ENCODE data around the gene GCN1. TPM values are rescaled to one million over a fixed set of nuclear protein-coding genes. Genes with fewer than 3 reads are reported as not detected.
A peak's percentile ranks its signal among the peaks of the same experiment; 100 is the strongest.

GCN1 gene
- total and polyA plus RNA-seq, 2 donors (not counting 3 experiments of a cell fraction or from before 2014, with no cell fraction given), result 30.1 to 101 TPM

GRCh38 chr12:120116441-120116791 lies 78.1 kb downstream of the GCN1 start, which contains the start of gene RAB35:
Gene RAB35 (minus strand): TSS chr12:120116753. CDS start chr12:120116650, 103 bp downstream.
- no peaks in the 10 kb centered on the region for H3K36me3 ChIP-seq (ENCODE audit: control insufficient read depth in 2 of 2, extremely low read depth in 1 of 2, insufficient read depth in 2 of 2, low read length in 2 of 2)
- no peaks in the 10 kb centered on the region for H3K9me1 ChIP-seq (replicated peaks; ENCODE audit: control insufficient read depth, extremely low read depth, insufficient read depth, low read length)
- TF ChIP-seq CTCF (IDR thresholded peaks at IDR 0.05; ENCODE audit: extremely low read depth in 1 of 2, insufficient read depth in 1 of 2, low read depth in 1 of 2, low read length in 2 of 2), result no peak
- no peak for TF ChIP-seq JUN (IDR thresholded peaks at IDR 0.05; ENCODE audit: borderline replicate concordance, insufficient read depth, insufficient read length, low read depth)
- TF ChIP-seq EZH2 (IDR thresholded peaks at IDR 0.05; ENCODE audit: borderline replicate concordance, low read depth, low read length, severe bottlenecking), result no peak
- TF ChIP-seq POLR2AphosphoS5 (IDR thresholded peaks at IDR 0.05; ENCODE audit: insufficient read depth, low read depth, low read length), result no peak
- TF ChIP-seq POLR2A (IDR thresholded peaks at IDR 0.05; ENCODE audit: low read depth, low read length), result no peak
- no peak for TF ChIP-seq MYC (IDR thresholded peaks at IDR 0.05; ENCODE audit: low read depth, low read length)
- TF ChIP-seq GATA2 (IDR thresholded peaks at IDR 0.05; ENCODE audit: insufficient read depth, insufficient read length, low read depth, low read length), result no peak
- no peak for TF ChIP-seq FOS (IDR thresholded peaks at IDR 0.05; ENCODE audit: borderline replicate concordance, insufficient read depth, low read length)
- TF ChIP-seq MAX (IDR thresholded peaks at IDR 0.05; ENCODE audit: insufficient read depth, insufficient read length), result no peak
- H3K4me2 ChIP-seq (ENCODE audit: insufficient read depth, low read length), result peak within 1 kb of the TSS; percentile 60
- FAIRE-seq, result peak; percentile 77
- H2AFZ ChIP-seq (ENCODE audit: low read depth, low read length), result peak within 1 kb of the TSS; percentile 18
- BruUV-seq (replicated peaks), result no TSS peak
- H3K9ac ChIP-seq (replicated peaks; ENCODE audit: extremely low read depth, insufficient read depth, low read length), result peak within 1 kb of the TSS; percentile 79
- peaks cover 50% of the 10 kb centered on the region for H3K79me2 ChIP-seq (ENCODE audit: control insufficient read depth, insufficient read depth, low read length)
- H3K27ac ChIP-seq (ENCODE audit: insufficient read depth, low read depth, low read length), result peak within 1 kb of the TSS; percentile 48
- H3K9me3 ChIP-seq (replicated peaks; ENCODE audit: control insufficient read depth, insufficient read depth, low read length), result no peaks in the 10 kb centered on the region
- DNase-seq (ENCODE audit: low read depth, low spot score), result no peak
- H3K4me1 ChIP-seq (ENCODE audit: control insufficient read depth, extremely low read depth, insufficient read depth, low read length), result peaks cover 29% of the 10 kb centered on the region
- ChIA-PET CTCF (interaction anchor here (1.6 to 3.8 kb wide), 3 partner anchors 11 to 85 kb away, joined by 6 to 20 read pairs (median 7); partner anchors contain the start of gene RPLP0), POLR2A (interaction anchor here (1.4 to 4.4 kb wide), 3 partner anchors 83 to 175 kb away, joined by 4 to 25 read pairs (median 20); partner anchors contain the start of genes RNU4-2 and RPLP0)
- H4K20me1 ChIP-seq (replicated peaks; ENCODE audit: control insufficient read depth, extremely low read depth, insufficient read depth, low read length), result no peaks in the 10 kb centered on the region
- dilution Hi-C loops (cut with MboI; ENCODE audit: extremely low pct_ligation_motif_present, low sequenced_read_pairs), result no loop called here
- intact Hi-C loops (cut with micrococcal nuclease), result loop anchor here (1.0 kb wide), 2 partner anchors 29 to 85 kb away; partner anchors contain the start of gene RPLP0
- H3K4me3 ChIP-seq (replicated peaks in 1 of 3; ENCODE audit: insufficient read depth in 1 of 3, low read depth in 1 of 3, low read length in 3 of 3), result peak within 1 kb of the TSS; percentile 49 to 72 (median 63)
- H3K27me3 ChIP-seq (ENCODE audit: control insufficient read depth in 2 of 2, insufficient read depth in 2 of 2, low read length in 2 of 2), result no peaks in the 10 kb centered on the region

All from endothelial cell of umbilical vein (primary cell).